Limb (tissue), 2 donors: ENCODE measurements around the gene STX8.
A peak's percentile ranks its signal among the peaks of the same experiment; 100 is the strongest.
"Not testable (repeated sequence)": the region's sequence is repeated elsewhere in the genome, so short reads cannot be mapped to it uniquely, and the experiment has no call there.

ENCODE experiments used
- DNase-seq, 2 donors: peaks; one replicate each; pipeline ENCODE4 v3.0.0-alpha.2; 2016; ENCODE audit errors: extremely low spot score in 2 of 2

The STX8 gene

GRCh38 chr17:9512323-9513168 is 63.1 kb downstream of the STX8 start:
- DNase-seq, result no peak

GRCh38 chr17:9509236-9509816 is 66.3 kb downstream of the STX8 start:
- DNase-seq, result no peak

GRCh38 chr17:9499041-9499440 is 76.6 kb downstream of the STX8 start:
- DNase-seq, result no peak

GRCh38 chr17:9498490-9498889 is 77.1 kb downstream of the STX8 start:
- DNase-seq, result no peak

DNA sequence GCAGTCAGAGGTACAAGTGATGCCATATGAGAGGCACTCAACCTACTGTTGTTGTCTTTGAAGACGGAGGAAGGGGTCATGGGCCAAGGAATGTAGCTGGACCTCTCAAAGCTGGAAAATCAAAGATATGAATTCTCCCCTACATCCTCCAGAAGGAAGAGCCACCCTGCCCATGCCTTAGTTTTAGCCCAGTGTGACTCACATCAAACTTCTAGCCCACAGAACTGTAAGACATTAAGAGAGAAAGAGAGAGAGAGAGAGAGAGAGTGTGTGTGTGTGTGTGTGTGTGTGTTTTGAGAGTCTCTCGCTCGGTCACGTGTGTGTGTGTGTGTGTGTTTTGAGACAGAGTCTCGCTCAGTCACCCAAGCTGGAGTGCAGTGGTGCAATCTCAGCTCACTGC is 87.1 kb downstream of the STX8 start:
- DNase-seq, result no peak

DNA sequence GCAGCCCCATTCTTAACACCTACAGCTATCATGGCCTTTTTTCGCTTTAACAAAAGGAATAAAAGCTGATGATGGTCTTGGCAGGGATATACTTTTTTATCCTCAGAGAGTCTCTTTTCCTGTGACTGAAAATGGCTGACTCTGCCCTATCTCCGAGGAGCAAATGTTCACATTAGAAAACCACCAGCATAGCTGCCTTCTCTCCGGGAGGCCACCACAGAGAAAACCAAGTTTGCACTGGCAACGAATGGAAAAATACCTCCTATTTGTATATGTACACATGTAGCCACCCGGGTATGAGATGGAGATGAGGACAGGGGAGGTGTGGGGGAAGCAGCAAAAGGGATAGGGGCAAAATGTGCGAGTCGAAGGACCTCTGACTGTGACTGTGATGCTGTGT is 88.2 kb downstream of the STX8 start:
- no peak for DNase-seq

DNA sequence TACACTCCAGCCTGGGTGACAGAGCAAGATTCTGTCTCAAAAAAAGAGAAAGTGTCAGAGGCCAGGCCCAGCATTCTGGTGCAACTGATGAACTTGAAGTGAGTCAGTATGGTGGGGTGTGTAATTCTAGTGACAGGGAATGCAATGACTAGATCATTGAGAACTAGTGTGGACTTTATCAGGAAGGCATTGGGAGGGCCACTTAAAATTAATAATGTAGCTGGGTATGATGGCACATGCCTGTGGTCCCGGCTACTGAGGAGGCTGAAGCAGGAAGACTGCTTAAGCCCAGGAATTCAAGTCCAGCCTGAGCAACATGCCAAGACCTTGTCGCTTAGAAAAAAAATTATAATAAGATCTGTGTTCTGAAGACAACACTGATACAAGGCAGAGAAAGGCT is 90.8 kb downstream of the STX8 start:
- DNase-seq, result no peak

- no peak for DNase-seq
These were observed 95.7 kb downstream of the STX8 start for GRCh38 chr17:9479964-9480363.

GRCh38 chr17:9478889-9479288 is 96.7 kb downstream of the STX8 start:
- DNase-seq, result no peak

DNA sequence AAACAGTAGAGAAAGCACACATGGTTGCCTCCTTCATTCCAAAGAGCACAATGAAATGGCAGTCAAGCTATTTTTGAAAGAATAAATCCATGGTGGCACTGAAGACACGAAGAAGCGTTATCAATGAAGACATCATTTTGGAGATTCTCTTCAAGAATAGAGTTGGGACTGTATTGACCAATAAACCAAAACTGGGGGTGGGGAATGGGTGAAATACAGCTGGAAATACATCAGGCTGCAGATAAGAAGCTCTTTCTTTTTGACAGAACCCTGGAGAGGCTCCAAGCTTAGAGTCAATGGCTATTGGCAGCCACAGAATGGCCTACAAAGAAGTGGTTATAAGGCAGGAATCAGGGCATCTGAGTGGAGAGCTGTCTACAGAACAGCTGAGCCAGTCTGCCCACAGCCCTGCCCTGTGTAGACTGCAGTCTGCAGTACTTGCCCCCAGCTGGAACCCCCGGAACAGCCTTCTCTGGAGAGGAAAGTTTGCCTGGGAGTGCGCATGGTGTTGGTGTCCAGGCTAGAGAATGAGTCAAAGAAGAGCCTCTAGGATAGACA is 100.4 kb downstream of the STX8 start:
- DNase-seq, result no peak

DNA sequence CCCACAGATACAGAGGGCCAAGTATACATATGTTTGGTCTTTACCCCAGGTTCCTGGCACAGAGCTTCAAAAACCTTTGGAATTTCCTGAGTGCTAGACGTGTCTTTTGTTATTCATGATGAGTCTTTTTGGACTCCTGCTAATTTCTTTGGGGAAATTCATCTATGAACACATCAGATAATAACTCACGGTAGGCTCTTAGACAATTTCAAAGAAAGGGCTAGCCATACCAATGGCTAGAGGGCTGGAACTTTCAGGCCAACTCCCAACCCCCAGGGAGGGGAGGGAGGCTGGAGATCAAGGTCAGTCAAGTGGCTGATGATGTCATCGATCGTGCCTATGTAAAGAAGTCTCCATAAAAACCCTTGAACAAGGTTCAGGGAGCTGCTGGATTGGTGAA is 101.9 kb downstream of the STX8 start:
- DNase-seq, result no peak

DNA sequence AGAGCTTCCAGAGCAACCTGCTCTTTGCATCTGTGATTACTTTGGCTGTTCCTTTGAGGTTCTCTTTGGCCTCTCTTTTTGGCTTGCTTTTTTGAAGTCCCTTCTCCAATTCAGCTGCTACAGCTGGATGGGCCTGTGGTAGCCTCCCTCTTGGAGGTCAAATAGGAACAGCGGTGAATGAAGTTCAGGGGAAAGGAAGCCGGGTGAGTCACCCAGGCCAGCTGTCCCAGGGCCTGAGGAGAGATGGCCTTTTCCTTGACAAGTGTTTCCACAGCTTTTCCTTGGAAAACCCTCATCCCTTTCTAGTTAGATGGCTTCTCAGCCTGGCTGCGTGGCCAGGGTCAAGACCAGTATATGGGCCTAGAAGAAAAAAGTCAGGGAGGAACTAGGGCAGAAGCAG is 103.1 kb downstream of the STX8 start:
- no peak for DNase-seq

DNA sequence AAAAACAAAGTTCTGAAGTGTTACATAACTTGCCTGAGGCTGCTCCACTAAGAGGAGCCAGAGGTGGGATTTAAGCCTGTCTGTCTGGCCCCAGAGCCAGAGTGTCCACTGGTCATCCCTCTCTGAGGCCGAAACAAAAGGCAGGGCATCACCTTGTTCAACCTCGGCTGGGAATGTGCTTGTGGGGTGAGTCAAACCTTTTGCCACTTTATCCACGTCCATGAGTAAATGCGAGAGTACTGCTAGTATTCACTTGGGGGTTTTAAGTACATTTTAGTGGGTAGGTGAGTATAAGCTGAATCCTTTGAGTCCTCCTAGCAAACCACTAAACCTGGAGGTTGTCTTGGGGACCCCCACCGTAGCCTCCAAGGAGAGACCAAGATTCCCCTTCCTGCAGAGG is 103.5 kb downstream of the STX8 start:
- DNase-seq, result no peak

DNA sequence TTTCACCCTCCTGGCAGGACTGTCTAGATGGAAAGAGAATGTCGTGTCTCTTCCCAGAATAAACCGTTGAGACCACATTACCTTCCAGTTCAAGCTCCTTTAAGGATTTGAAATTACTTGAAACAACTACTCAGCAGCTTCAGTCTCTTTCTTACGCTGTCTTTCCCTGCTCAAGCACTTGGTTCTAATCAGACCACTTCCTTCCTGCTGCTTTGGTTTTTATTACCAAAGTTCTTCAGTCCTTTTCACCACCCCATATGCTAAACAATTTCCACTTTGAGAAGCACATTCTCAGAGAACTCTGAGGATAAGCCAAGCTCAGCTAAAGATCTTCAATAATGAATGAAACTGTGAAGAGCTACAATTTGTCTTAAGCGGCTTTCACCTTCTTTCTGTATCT is 105.4 kb downstream of the STX8 start:
- DNase-seq, result no peak

DNA sequence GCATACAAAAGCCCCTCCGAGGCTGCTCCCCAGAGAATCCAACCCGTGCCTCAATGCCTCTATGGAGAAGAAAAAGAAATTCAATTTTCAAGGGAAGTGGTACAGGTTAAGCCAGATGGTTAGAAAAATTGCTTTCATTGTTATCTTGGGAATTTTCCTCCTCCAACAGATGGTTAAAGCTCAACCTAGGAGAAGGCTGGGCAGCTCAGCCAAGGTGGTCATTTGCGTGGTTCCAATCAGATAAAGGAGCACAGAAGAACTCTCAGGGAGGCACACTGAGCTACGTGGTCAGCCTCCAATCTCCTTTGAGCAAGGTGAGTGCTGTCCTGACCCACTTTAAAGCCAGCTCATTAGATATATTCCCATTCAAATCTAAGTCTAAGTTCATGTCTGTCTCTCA is 106.7 kb downstream of the STX8 start:
- DNase-seq, result no peak

DNA sequence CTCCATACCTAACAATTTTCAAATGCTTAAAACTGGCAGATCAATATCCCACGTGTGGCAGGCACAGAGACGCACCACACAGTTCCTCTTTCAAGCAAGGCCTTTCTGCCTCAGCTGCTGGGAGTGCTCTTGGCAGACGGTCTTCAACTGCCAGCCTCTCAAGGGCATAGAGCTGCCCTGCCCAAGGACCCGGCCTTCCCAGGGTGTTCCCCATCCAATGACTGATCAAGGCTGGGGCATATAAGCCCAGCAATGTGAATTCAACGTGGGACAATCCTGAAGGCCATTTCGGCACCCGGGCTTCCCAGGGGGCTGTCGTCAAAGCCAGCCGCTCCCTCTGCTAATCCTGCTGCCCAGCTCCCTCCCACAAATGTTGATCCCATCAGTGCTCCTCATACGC is 107.1 kb downstream of the STX8 start:
- no peak for DNase-seq

DNA sequence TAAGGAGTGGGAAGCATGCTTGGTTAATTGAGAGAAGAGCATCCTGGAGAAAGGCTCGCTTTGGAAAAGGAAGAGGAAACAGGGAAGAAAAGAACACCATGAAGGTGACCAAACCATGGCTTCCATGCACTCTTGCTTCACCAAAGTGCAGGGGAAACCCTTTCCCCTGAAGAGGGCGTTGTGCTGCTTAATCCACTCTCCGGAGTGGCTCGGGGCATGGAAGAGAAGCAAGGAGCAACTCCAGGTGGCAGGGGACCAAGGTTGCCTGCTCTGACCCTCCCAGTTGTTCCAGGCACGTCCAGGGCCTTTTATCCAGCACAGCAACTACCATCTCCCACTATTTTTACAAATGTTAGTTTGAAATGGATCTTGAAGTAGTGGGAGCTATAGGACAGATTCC is 108.1 kb downstream of the STX8 start:
- DNase-seq, result no peak

GRCh38 chr17:9465210-9465921 is 110.3 kb downstream of the STX8 start:
- peak; percentile 24 to 32 for DNase-seq

DNA sequence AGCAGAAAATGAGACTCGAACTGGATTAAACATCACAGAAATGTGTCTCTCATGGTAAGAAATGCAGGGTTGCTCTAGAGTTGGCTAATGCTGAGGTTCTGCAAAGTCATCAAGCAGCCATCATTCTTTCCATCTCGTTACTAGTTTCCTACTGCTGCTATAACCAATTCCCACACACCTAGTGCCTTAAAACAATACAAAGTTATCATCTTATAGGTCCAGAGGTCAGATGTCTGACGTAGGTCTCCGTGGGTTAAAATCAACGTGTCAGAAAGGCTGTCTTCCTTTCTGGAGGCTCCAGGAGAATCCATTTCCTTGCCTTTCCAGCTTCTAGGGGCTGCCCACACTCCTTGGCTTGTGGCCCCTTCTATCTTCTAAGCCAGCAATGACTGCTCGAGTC is 118.6 kb downstream of the STX8 start:
- no peak for DNase-seq

- DNase-seq, result no peak
These were observed 119.3 kb downstream of the STX8 start for GRCh38 chr17:9456330-9456729.

DNA sequence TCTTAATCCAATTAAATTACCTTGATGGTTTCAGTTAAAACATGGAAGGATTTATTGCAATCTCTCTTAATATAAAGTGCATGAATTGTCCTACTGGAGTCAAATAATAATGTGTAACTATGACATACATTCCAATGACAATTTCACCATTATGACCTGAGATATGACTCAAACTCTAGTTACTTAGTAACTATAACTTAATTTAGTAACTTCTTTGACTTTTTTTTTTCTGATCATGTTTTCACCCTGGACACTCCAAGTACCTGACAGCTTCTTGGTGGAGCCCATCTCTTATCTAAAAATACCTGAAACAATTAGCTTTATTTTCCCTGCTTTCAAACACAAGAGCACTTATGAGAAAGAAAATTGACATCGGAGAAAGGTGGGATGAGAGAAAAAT is 123.7 kb downstream of the STX8 start:
- no peak for DNase-seq

- DNase-seq, result not testable (repeated sequence)
These were observed 128.3 kb downstream of the STX8 start for GRCh38 chr17:9447298-9447697.
